HG03565 (cell line): ENCODE measurements around the gene GRK3.

ENCODE experiments used
- ATAC-seq: cut with Tn5 transposase; IDR thresholded peaks from one replicate; pipeline ENCODE4 v1.9.1; 2021; ENCODE audit warnings: mild to moderate bottlenecking, moderate library complexity; ENCODE audit not compliant: unreplicated experiment

Gene GRK3

DNA sequence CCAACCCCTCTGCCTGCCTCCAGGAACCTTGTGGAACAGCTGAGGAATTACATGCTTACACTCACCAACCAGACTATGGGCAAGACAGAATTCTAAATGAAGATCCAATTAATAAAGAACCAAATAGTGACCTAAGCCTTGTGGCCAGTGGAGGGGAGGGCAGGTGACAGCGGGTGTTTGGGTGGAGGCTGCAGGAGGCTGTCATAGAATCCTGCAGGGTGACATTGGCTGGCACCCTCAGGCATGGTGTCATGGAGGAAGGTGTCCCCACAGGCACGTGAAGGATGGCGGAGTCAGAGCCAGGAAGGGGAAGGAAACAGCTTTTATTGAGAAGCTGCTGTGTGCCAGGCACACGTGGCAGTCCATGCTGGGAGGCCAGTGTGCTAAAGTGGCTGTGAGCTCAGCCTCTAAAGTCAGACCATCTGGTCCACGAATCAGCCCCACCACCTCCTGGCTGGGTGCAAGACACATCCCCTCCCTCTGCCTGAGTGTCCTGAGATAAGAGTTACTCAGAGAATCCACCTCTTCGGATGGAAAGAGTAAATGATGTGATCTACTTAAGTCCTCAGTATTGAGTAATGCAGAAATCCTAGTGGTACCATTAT, 186.2 kb downstream of the GRK3 start:
- no peak for ATAC-seq

GRCh38 chr22:25751174-25751581, 186.7 kb downstream of the GRK3 start:
- no peak for ATAC-seq

DNA sequence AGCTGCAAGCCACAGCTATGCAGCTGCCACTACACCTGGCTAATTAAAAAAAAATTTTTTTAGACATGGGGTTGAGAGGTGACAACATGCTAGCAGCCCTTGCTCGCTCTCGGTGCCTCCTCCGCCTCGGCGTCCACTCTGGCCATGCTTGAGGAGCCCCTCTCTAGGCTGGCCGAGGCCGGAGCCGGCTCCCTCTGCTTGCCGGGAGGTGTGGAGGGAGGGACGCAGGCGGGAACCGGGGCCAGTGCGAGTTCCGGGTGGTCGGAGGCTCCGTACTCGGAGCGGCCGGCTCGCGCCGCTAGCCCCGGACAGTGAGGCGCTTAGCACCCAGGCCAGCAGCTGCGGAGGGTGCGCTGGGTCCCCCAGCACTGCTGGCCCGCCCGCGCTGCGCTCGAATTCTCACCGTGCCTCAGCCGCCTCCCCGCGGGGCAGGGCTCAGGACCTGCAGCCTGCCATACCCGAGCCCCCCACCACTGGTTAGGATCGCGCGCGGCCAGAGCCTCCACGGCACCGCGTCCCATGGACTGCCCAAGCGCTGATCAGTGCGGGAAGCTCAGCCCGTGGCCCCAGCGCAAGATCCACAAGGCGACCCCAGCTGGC, 188.2 kb downstream of the GRK3 start:
- no peak for ATAC-seq

DNA sequence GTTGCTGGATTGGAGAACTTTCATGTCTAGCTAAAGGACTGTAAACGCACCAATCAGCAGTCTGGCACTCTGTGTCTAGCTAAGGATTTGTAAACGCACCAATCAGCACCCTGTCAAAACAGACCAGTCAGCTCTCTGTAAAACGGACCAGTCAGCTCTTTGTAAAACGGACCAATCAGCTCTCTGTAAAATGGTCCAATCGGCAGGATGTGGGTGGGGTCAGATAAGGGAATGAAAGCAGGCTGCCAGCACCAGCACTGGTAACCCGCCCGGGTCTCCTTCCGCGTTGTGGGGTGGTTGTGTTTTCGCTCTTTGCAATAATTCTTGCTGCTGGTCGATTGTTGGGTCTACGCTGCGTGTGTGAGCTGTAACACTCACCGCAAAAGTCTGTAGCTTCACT, 188.8 kb downstream of the GRK3 start:
- ATAC-seq, result no peak

DNA sequence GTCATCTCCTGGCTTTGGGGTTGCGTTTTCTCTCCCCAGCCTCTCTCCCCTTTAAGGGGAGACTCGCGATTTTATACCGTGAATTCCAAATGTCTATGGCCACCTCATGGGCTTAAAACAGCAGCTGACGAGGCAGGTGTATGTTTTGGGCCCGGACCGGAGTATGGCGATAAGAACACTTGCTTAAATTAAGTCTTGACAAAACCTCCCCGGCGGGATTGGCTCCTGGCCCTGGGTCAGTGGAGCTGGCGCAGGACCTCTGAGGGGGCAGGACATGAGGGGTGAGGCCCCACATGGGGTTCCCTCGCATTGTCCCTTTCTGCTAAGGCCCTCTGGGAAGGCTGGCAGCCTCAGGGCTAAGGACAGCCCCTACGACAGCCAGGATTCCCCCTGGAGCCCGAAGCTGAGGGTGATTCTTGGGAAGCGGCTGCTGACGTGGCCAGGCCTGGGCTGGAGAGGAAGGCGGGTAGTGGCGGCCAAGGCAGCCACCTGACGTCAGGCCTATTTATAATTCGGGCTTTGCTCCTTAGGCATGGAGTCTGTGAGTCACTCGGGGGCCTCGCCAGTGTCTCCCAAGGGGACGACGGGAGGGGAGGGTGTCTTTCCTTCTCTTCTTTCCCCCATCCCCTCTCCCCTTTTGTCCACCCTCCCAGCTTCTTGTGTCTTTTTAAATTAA, 190.2 kb downstream of the GRK3 start:
- no peak for ATAC-seq

GRCh38 chr22:25757686-25758085, 193.2 kb downstream of the GRK3 start:
- ATAC-seq, result no peak

- no peak for ATAC-seq
Measured at GRCh38 chr22:25758316-25758715, 193.8 kb downstream of the GRK3 start.

DNA sequence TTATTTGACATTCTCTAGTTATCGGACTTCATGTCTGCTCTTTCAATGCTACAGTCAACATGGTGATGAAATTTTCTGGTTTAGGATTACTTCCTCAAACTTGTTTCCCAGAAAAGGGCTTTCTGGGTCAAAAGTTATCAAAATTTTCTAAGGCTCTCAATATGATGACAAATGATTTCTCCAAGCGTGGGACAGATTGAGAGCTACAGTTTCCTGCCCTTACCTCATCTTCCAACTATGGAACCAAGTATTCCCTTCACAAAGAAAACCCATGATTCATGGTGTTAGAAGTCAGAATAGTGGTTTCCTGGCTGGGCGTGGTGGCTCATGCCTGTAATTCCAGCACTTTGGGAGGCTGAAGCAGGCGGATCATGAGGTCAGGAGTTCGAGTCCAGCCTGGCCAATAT, 195.4 kb downstream of the GRK3 start:
- no peak for ATAC-seq

GRCh38 chr22:25760294-25760693, 195.8 kb downstream of the GRK3 start:
- ATAC-seq, result no peak

DNA sequence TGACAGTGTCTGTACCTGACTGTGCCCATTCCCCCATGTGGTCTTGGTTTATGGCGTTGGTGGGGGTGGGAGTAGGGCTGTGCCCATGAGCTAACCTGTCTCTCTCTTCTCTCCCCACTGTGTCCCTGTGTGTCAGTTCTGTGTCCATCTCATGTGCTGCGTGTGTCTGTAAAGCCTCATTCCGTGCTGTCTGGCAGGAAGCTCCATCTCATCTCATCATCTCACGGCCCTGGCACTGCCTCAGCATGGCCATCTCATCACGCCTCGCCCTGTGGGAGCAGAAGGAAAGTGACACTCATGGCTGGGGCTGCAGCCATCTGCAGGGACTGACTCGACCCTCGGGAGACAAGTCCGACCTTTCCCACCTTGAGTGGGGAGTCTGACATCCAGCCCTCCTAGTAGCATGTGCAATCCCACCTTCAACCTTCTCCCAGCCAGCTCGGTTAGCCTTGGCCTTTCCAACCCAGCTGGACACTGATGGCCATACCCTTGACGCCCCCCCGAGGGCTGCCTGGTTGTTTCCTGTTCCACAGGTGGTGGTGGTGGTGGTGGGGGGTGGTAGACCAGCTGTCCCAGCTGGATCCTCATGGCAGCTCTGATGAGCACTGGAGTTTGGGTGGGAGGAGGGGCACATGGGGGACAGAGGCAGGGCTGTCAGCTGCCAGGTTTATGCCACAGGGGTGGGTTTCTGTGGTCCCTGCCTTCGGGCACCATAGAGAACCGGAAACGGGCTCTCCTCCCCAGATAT, 196.5 kb downstream of the GRK3 start:
- ATAC-seq, result no peak

DNA sequence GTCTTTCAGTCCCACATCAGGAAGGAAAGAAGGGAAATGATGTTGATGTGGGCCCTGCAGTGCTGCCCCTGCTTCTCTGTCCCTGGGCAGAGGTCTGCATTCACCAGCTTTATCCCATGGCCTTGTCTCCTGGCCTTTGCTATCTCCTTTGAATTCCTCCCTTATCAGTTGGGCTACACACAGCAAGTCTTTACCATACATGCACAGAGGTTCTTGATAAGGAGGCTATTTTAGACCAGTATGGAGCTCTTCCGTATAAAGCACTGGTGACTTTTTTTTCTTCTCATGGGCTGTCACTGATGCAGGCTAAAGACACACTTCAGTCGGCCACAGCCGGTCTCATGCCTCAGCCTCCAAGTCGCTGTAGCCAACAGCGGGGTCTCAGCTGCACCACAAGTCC, 197.7 kb downstream of the GRK3 start:
- ATAC-seq, result no peak

- ATAC-seq, result no peak
Measured at GRCh38 chr22:25763239-25763777, 198.8 kb downstream of the GRK3 start.

GRCh38 chr22:25764270-25765015, 200.0 kb downstream of the GRK3 start:
- ATAC-seq, result no peak

GRCh38 chr22:25765016-25765367, 200.5 kb downstream of the GRK3 start:
- ATAC-seq, result no peak

DNA sequence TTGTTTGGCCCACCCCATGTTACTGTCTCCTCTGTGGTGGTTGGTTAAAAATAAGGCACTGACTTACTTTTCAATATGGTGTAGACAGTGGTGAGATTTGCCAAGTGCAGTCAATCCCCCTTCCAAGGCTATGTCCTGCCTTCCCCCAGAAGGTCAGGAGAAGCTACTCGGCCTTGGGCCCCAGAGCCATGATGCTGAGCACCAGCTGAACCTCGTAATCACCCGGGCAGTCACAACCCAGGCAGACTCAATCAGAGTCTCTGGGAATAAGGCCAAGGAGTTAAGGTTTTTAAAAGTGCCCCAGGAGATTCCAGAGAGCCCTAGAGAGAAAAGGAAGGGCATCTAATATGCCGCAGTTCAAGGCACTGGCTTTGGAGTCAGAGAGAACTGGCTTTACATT, 201.3 kb downstream of the GRK3 start:
- ATAC-seq, result no peak

- no peak for ATAC-seq
Measured at GRCh38 chr22:25766418-25766817, 201.9 kb downstream of the GRK3 start.

GRCh38 chr22:25770333-25770732, 205.9 kb downstream of the GRK3 start:
- ATAC-seq, result no peak

DNA sequence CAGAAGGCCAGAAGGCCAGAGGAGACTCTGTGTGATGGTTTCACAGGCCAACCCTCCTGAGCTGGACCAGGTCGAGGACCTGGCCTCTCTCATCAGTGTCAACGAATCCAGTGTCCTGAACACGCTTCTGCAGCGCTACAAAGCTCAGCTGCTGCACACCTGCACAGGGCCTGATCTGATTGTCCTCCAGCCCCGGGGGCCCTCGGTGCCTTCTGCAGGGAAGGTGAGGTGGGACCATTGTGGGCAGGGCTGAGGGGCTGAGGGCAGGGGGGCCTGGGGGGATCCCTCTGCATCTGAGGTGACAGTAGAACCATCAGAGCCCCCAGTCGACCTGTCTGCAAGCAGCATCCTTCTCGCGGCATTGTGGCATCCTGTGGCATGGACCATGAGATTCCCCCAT, 207.8 kb downstream of the GRK3 start:
- ATAC-seq, result no peak

DNA sequence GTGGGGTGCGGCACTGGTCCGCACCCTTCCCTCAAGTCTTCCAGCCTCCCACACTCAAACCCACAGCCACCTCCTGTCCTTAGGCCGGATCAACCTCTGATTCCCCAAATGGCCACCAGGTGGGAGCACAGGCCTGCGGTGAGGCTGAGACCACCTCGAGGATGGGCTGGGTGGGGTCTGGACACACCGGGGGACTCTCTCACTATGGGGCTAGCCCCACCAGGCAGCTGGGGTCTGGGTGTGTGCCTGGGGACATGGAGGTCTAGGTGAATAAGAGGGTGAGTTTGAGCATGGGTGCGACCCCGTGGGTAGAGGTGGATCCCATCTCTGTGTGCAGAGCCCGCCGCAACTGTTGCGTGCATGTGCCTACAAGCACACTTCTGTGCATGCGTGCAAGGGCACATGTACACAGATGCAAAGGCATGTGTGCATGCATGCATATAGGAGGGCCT, 210.1 kb downstream of the GRK3 start:
- ATAC-seq, result no peak

DNA sequence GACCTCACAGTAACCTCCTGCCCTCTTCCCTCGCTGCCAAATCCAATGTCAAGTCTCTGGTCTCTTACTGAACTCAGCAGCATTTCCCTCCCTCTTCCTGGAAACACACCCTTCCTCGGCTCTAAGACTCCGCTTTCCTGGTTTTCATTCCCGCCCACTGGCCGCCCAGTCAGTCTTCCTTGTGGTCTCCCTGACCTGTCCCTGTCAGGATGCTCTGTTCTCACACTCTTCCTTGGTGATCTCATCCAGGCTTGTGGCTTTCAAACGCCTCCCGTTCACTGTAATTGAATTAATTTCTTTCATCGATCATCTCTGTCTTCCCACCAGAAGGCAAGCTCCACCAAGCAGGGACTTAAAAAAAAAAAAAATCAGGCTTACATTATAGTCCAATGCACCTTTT, 211.1 kb downstream of the GRK3 start:
- ATAC-seq, result no peak

- no peak for ATAC-seq
Measured at GRCh38 chr22:25777411-25777810, 212.9 kb downstream of the GRK3 start.
